GM10847 (cell line): Measurements from ENCODE around the gene ARF1.
A peak's percentile ranks its signal among the peaks of the same experiment; 100 is the strongest.

Source experiments
- POLR2A ChIP-seq: IDR thresholded peaks from 2 replicates; pipeline ENCODE4 v1.6.1; 2011; ENCODE audit not compliant: insufficient read length; ENCODE audit errors: extremely low read depth

Gene ARF1

GRCh38 chr1:228073061-228073856 is 9.2 kb upstream of the ARF1 start:
- no peak for TF ChIP-seq POLR2A

DNA sequence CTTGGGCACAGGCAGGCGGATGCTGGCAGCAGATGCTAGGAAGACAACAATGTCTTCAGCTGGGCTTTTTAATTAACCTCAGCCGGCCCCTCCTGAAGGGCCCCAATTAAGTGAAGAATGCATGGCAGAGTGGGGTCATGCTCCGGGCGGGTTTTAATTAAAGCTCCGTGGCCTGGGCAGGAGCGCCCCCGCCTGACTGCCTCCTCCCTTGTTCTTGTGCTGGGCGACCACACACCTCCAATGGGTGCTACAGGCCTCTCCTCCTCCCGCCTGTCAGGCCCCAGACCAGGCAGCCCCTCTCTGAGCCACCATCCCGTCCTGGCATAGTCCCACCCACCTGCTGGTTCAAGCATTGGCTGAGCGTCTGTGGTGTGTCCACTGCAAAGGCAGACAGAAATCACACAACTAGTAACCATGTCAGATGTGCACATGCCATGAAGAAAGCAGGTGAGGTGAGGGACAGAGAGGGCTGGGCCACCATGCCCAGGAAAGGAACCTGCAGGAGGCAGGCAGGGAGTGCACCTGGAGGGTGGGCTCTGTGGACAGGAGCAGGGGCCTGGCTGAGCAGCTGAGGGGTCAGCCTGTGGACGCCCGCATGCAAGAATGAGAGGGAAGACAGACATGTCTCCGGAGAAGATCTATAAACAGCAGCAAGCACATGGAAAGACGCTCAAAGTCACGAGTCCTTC is 8.5 kb upstream of the ARF1 start:
- TF ChIP-seq POLR2A = no peak

DNA sequence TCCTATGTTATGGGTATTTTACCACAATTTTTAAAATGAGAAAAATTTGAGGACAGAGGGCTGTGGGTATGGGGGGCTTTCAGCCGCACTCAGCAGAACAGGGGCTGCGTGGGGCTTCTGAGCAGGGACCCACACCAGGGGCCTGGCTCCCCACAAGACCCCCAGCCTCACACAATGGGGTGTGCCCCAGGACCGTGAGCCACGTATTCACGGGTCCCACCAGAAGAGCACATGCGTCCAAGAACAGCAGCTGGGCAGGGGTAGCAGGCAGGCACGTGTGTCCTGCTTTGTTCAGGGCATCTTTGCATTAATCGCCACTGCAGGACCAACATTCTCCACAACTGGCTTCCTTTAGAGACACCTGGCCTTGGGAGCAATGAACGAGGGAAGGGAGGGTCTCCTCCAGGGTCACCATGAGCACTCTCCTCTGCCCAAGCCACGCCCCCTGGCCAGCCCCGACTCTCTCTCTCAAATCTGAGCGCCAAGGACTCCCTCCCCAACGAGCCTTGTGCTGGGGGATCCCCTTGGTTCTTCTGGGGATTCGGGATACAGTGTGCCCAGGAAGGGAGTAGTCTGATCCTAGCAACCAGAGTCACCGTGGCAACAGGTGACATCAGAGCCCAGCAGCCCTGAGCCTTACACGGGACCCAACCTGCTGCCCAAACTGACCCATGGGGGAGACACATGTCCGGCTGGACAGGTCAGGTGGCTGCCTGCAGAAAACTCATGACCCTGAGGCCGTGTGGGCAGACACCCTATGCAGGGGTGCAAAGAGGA is 7.4 kb upstream of the ARF1 start:
- TF ChIP-seq POLR2A = no peak

GRCh38 chr1:228075801-228076271 is 6.7 kb upstream of the ARF1 start:
- TF ChIP-seq POLR2A = no peak

DNA sequence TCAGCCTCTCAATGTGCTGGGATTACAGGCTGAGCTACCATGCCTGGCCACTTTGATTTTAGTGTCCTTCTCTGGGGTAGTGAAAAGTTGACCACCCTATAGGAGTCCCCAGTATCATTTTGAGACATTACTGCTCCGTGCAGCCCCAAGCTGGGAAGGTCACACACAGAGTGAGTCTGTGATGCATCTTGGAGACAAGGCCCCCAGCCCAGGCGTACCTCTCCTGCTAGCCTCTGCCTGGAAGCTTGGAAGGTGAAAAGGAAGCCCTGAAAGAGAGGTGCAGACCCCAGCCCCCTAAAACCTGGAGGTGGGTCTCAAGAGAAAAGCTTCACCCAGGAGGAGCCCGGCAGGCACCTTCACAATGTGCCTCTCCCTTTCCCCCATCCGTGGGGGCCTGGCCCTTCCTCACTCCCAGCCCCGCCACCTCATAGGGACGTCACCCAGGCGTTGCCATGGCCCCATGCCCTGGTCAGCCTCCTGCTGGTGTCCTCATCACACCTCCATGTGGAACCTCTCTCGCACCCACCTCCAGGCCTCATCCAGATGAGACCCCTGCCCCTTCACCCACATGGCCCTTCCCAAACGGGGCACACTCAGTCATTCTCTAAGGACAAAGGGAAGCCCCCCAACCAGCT is 5.6 kb upstream of the ARF1 start:
- no peak for TF ChIP-seq POLR2A

DNA sequence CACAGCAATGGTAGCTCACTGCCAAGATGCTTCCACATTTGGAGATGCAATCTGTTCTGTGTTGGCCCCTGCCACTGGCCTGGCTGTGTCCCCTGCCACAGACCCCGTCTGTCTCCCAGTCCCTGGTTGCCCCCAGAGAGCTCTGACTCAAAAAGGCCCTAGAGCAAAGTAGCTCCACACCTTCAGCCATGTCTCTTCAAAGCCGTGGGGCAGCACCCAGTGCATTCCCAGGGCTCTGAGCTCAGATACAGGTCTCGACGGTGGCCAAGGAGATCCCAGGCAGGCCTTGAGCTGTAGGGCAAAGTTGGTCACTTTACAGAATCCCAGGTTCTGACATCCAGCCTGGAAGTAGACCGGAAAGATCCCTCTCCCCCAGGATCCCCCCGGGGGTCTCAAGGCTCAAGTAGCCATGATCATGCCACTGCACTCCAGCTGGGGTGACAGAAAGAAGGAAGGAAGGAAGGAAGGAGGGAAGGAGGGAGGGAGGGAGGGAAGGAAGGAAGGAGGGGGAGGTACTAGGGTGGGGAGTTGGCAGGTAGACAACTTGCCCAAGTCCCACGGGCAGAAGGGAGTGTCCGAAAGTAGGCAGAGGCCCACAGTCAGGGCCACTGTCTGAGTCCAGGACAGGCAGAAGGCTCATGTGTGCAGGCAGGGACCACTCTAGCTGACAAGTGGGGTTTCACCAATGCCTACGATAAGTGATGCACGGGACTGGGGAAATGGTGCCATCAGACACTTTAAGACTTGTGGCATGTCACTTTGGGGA is 4.8 kb upstream of the ARF1 start:
- no peak for TF ChIP-seq POLR2A

DNA sequence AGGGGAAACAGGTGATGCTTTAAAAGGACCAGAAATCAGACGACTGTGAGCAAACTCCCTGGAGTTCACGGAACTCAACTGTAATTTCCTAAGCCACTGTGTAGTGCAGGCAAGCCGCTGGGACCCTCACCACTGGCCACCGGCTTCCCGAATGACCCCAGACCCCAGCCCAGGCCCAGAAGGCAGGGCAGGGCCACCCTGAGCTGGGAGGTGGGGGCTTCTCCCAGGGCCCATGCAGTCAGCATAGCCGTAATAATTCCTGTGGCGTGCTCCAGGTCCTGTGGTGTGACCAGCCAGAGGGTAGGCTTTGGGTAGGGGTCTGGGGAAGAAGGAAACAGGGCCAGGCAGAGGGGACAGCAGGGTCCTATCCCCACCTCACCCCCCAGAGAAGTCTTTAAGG is 3.5 kb upstream of the ARF1 start:
- no peak for TF ChIP-seq POLR2A

GRCh38 chr1:228079601-228080263 is 2.8 kb upstream of the ARF1 start:
- no peak for TF ChIP-seq POLR2A

- TF ChIP-seq POLR2A = no peak
Measured at GRCh38 chr1:228081144-228081543, 1.4 kb upstream of the ARF1 start.

DNA sequence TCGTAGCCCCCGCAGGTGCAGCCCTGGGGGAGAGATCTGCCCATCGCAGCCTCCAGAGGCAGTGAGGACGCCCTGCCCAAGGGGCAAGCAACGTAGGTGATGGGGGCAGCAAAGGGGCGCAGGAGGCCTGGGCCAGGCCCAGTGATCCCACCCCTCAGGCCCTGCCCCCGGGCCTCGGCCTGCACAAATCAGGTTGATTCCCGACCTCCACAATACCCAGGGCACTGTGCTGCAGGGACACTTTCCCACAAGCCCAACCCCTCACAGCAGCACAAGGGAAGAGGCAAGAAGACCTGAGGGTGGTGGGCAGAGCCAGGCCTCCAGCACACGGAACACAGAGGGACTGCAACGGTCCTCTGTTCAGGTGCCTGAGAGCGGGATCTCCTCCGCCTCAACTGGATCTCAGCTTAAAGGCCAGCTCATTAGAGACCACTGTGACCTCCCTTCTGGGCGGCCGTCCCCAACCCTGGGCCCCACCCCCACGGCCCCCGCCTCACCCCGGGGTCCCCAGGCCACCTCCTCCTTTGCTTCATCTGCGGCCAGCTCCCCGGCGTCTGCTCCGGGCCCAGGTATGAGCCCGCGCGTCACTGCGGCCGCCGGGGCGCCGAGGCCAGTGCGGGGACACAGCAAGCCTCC is 812 bp upstream of the ARF1 start:
- peak; percentile 20 for TF ChIP-seq POLR2A

- no peak for TF ChIP-seq POLR2A
Measured at GRCh38 chr1:228082918-228083870, 686 bp downstream of the ARF1 start.

GRCh38 chr1:228083871-228084278 is 1.4 kb downstream of the ARF1 start:
- TF ChIP-seq POLR2A = no peak
